Measurements from ENCODE around the gene DGLUCY. TPM values are rescaled to one million over a fixed set of nuclear protein-coding genes. Genes with fewer than 3 reads are reported as not detected.

DGLUCY gene
- total and polyA plus RNA-seq, 2 experiments from 2014 or later: 15.2 to 15.7 TPM

DNA sequence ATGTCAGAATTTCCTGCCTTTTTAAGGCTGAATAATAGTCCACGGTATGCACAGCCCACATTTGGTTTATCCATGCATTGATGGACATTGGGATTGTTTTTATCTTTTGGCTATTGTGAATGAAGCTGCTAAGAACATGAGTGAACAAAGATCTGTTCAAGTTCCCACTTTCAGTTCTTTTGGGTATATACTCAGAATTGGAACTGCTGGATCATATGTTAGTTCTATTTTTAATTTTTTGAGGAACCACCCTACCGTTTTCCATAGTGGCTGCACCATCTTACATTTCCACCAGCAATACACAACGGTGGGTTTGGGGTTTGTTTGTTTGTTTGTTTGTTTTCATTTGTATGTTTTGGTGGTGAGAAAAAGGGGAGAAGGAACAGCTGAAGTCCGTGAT is 124.2 kb downstream of the DGLUCY start:
- H3F3A ChIP-seq (ENCODE audit: insufficient read depth): peaks cover 15% of the 10 kb centered on the region
- 68 to 72% methylated on average over 4 of the region's 4 CpGs for WGBS, 2 experiments (ENCODE audit: low coverage in 1 of 2, low lambda C conversion rate in 2 of 2, missing lambda C conversion rate in 2 of 2)
- no peaks in the 10 kb centered on the region for H3K27me3 ChIP-seq (replicated peaks; ENCODE audit: insufficient read depth)
- peaks cover 19% of the 10 kb centered on the region for H3K4me1 ChIP-seq (ENCODE audit: insufficient read depth)
- H3K36me3 ChIP-seq (ENCODE audit: low read depth): no peaks in the 10 kb centered on the region
- H3K4me3 ChIP-seq: no peak overlapping the region
- no peak overlapping the region for H3K4me2 ChIP-seq (ENCODE audit: unreplicated experiment)
- H2AFZ ChIP-seq: no peak overlapping the region
- no peaks in the 10 kb centered on the region for H3K9me2 ChIP-seq (ENCODE audit: insufficient read depth)
- no peaks in the 10 kb centered on the region for H4K20me1 ChIP-seq (ENCODE audit: insufficient read depth)
- in situ Hi-C loops (cut with MboI): no loop called here
- H3K79me2 ChIP-seq (ENCODE audit: insufficient read depth): peaks cover 50% of the 10 kb centered on the region
- TF ChIP-seq EZH2phosphoT487 (IDR thresholded peaks at IDR 0.05; ENCODE audit: insufficient read depth, low read depth) (no peak), EZH2 (IDR thresholded peaks at IDR 0.05; ENCODE audit: insufficient read depth, poor library complexity, severe bottlenecking) (no peak)
- H3K9me3 ChIP-seq (ENCODE audit: low read depth): no peaks in the 10 kb centered on the region
- no peak for DNase-seq
- H3K27ac ChIP-seq: peak overlapping the region; percentile 87; the same call in 1 of the 2 replicates
- H3K9ac ChIP-seq: no peak overlapping the region

- H3K4me1 ChIP-seq (ENCODE audit: insufficient read depth): peaks cover 20% of the 10 kb centered on the region
- H3K4me2 ChIP-seq (ENCODE audit: unreplicated experiment): no peak overlapping the region
- in situ Hi-C loops (cut with MboI): no loop called here
- no peak overlapping the region for H2AFZ ChIP-seq
- no peaks in the 10 kb centered on the region for H4K20me1 ChIP-seq (ENCODE audit: insufficient read depth)
- DNase-seq: no peak
- no peak overlapping the region for H3K4me3 ChIP-seq
- peaks cover 17% of the 10 kb centered on the region for H3F3A ChIP-seq (ENCODE audit: insufficient read depth)
- TF ChIP-seq EZH2phosphoT487 (IDR thresholded peaks at IDR 0.05; ENCODE audit: insufficient read depth, low read depth): no peak
- no peak for TF ChIP-seq EZH2 (IDR thresholded peaks at IDR 0.05; ENCODE audit: insufficient read depth, poor library complexity, severe bottlenecking)
- no peak overlapping the region for H3K9ac ChIP-seq
- no peaks in the 10 kb centered on the region for H3K9me2 ChIP-seq (ENCODE audit: insufficient read depth)
- no peaks in the 10 kb centered on the region for H3K36me3 ChIP-seq (ENCODE audit: low read depth)
- no peak overlapping the region for H3K27ac ChIP-seq
- WGBS, 2 experiments (ENCODE audit: low coverage in 1 of 2, low lambda C conversion rate in 2 of 2, missing lambda C conversion rate in 2 of 2): 78 to 85% methylated on average over 8 of the region's 8 CpGs
- no peaks in the 10 kb centered on the region for H3K9me3 ChIP-seq (ENCODE audit: low read depth)
- peaks cover 50% of the 10 kb centered on the region for H3K79me2 ChIP-seq (ENCODE audit: insufficient read depth)
- no peaks in the 10 kb centered on the region for H3K27me3 ChIP-seq (replicated peaks; ENCODE audit: insufficient read depth)
Measured at GRCh38 chr14:91238661-91239060, 124.8 kb downstream of the DGLUCY start.

DNA sequence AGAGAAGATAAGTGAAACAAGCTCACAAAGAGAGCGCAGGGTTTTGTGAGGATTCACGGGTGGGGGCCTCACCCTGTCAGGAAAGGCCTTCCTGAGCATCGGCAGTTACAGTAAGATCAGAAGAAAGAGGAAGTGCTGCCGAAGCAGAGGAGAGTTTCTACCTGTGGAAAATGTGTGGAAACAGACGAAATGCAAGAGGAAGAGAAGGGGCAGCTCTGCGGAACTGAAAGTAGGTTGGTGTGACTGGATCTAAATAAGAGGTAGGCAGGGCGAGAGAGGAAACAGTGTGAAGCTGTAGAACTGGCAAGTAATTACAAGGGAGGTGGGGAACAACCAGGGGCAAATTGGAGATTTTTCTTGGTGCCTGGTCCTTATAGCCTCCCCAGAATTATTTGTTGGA is 128.0 kb downstream of the DGLUCY start:
- H4K20me1 ChIP-seq (ENCODE audit: insufficient read depth): no peaks in the 10 kb centered on the region
- peaks cover 44% of the 10 kb centered on the region for H3K79me2 ChIP-seq (ENCODE audit: insufficient read depth)
- no peak overlapping the region for H3K4me2 ChIP-seq (ENCODE audit: unreplicated experiment)
- WGBS, 2 experiments (ENCODE audit: low coverage in 1 of 2, low lambda C conversion rate in 2 of 2, missing lambda C conversion rate in 2 of 2): 98 to 99% methylated on average over 7 of the region's 7 CpGs
- H3K9me3 ChIP-seq (ENCODE audit: low read depth): no peaks in the 10 kb centered on the region
- no peaks in the 10 kb centered on the region for H3K27me3 ChIP-seq (replicated peaks; ENCODE audit: insufficient read depth)
- H3K4me1 ChIP-seq (ENCODE audit: insufficient read depth): peaks cover 33% of the 10 kb centered on the region
- no peak overlapping the region for H3K4me3 ChIP-seq
- TF ChIP-seq EZH2 (IDR thresholded peaks at IDR 0.05; ENCODE audit: insufficient read depth, poor library complexity, severe bottlenecking): no peak
- TF ChIP-seq EZH2phosphoT487 (IDR thresholded peaks at IDR 0.05; ENCODE audit: insufficient read depth, low read depth): no peak
- no peak overlapping the region for H2AFZ ChIP-seq
- no peak overlapping the region for H3K27ac ChIP-seq
- H3K36me3 ChIP-seq (ENCODE audit: low read depth): no peaks in the 10 kb centered on the region
- peaks cover 25% of the 10 kb centered on the region for H3F3A ChIP-seq (ENCODE audit: insufficient read depth)
- in situ Hi-C loops (cut with MboI): no loop called here
- H3K9ac ChIP-seq: no peak overlapping the region
- no peak for DNase-seq
- H3K9me2 ChIP-seq (ENCODE audit: insufficient read depth): no peaks in the 10 kb centered on the region

DNA sequence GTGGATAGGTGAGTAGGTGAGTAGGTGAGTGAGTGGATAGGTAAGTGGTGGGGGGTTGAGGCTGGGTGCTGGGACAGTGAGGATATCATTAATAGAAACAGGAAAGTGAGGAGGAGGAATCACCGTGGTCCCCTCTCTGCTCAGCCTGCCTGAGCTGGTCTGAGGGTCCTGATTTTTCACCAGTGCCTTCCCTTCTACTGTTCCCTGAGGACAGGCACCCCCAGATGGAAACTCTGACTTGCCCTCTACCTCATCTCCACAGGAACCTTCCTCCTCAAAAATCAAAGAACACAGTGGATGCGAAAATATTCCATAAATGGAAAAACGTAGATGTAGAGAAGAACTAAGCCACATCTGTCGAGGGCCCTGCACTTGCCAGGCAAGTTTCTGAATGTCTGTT is 128.8 kb downstream of the DGLUCY start:
- no peak overlapping the region for H2AFZ ChIP-seq
- H3K4me1 ChIP-seq (ENCODE audit: insufficient read depth): peaks cover 29% of the 10 kb centered on the region
- H3K27me3 ChIP-seq (replicated peaks; ENCODE audit: insufficient read depth): no peaks in the 10 kb centered on the region
- no peaks in the 10 kb centered on the region for H3K36me3 ChIP-seq (ENCODE audit: low read depth)
- H4K20me1 ChIP-seq (ENCODE audit: insufficient read depth): no peaks in the 10 kb centered on the region
- H3K9ac ChIP-seq: peak overlapping the region; percentile 86
- H3K9me2 ChIP-seq (ENCODE audit: insufficient read depth): no peaks in the 10 kb centered on the region
- H3K4me2 ChIP-seq (ENCODE audit: unreplicated experiment): peak overlapping the region; percentile 49
- no peak for DNase-seq
- H3K4me3 ChIP-seq: peak overlapping the region; percentile 70
- in situ Hi-C loops (cut with MboI): no loop called here
- TF ChIP-seq EZH2 (IDR thresholded peaks at IDR 0.05; ENCODE audit: insufficient read depth, poor library complexity, severe bottlenecking): no peak
- no peak for TF ChIP-seq EZH2phosphoT487 (IDR thresholded peaks at IDR 0.05; ENCODE audit: insufficient read depth, low read depth)
- no peaks in the 10 kb centered on the region for H3K9me3 ChIP-seq (ENCODE audit: low read depth)
- 55 to 69% methylated on average over 4 of the region's 4 CpGs for WGBS, 2 experiments (ENCODE audit: low coverage in 1 of 2, low lambda C conversion rate in 2 of 2, missing lambda C conversion rate in 2 of 2)
- peaks cover 44% of the 10 kb centered on the region for H3K79me2 ChIP-seq (ENCODE audit: insufficient read depth)
- H3K27ac ChIP-seq: peak overlapping the region; percentile 98
- H3F3A ChIP-seq (ENCODE audit: insufficient read depth): peaks cover 28% of the 10 kb centered on the region

DNA sequence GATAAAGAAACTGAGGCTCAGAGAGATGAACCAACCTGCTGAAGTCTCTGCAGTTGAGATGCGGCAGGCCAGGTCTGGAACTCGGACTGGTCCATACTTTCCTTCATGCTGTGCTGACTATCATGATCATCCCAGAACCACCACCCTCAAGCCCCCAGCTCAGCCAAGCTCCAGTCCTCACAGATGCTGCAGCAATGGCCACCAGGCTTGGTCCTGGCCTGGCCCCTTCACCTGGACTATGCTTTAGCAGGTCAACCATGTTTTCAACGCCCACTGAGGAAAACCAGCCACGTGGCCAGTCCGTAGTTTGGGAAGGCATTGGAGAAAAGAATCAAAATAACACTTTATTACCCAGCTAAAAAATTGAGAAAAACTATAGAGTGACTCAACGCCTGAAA is 129.2 kb downstream of the DGLUCY start:
- 23 to 28% methylated on average over 6 of the region's 6 CpGs for WGBS, 2 experiments (ENCODE audit: low coverage in 1 of 2, low lambda C conversion rate in 2 of 2, missing lambda C conversion rate in 2 of 2)
- H3K9ac ChIP-seq: peak overlapping the region; percentile 86

More for the DNA sequence above, 129.2 kb downstream of the DGLUCY start:
- Histone ChIP-seq H3K79me2 (ENCODE audit: insufficient read depth) (peaks cover 42% of the 10 kb centered on the region), H3K9me3 (ENCODE audit: low read depth) (no peaks in the 10 kb centered on the region), H3K4me1 (ENCODE audit: insufficient read depth) (peaks cover 26% of the 10 kb centered on the region), H4K20me1 (ENCODE audit: insufficient read depth) (no peaks in the 10 kb centered on the region), H2AFZ (peak overlapping the region; percentile 42), H3K36me3 (ENCODE audit: low read depth) (no peaks in the 10 kb centered on the region), H3K27me3 (replicated peaks; ENCODE audit: insufficient read depth) (no peaks in the 10 kb centered on the region), H3F3A (ENCODE audit: insufficient read depth) (peaks cover 28% of the 10 kb centered on the region), H3K4me3 (peak overlapping the region; percentile 70), H3K9me2 (ENCODE audit: insufficient read depth) (no peaks in the 10 kb centered on the region), H3K4me2 (ENCODE audit: unreplicated experiment) (peak overlapping the region; percentile 49), H3K27ac (peak overlapping the region; percentile 98)
- in situ Hi-C loops (cut with MboI): no loop called here
- DNase-seq: no peak
- no peak for TF ChIP-seq EZH2 (IDR thresholded peaks at IDR 0.05; ENCODE audit: insufficient read depth, poor library complexity, severe bottlenecking)
- TF ChIP-seq EZH2phosphoT487 (IDR thresholded peaks at IDR 0.05; ENCODE audit: insufficient read depth, low read depth): no peak

All from GM23248 (cell line).